Measurements from ENCODE around the gene SVBP.

The SVBP gene

DNA sequence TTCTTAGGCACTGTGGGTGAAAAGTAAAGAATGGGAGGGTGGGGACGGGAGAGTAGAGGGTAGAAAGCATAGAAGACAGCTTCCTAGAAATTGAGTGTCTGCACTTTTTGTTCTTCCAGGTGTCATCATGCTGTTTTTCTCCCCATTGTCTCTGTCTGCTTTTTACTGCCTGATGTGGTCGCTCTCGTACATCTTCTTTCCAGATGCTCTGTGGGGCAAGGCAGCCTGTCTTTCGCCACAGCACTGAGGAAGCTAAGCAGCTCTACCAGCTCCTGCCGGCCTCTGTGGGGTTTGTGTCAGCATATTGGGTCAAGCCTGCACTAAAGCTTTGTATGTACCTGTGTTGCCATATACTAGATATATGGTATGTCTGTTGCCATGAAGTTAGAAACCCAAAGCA is 19.2 kb downstream of the SVBP start:
- DNase-seq, result no peak

DNA sequence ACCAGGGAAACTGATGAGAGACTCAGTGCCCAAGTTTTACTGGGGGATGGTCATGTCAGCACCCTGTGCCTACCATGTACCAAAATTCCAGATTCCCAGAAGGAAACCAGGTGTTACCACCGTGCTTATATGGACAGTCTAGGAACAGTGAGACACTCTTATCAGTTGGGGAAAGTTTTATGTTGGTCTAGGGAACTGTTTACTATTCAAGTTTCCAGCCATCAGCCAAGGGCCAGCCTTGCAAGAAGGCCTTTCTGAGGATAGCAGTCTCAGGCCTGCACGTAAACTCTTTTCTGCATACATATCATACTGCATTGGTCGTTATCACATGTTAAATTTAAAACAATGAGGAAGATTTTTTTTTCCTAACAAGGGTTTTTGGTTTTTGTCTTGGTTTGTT is 19.8 kb downstream of the SVBP start:
- DNase-seq, result no peak

DNA sequence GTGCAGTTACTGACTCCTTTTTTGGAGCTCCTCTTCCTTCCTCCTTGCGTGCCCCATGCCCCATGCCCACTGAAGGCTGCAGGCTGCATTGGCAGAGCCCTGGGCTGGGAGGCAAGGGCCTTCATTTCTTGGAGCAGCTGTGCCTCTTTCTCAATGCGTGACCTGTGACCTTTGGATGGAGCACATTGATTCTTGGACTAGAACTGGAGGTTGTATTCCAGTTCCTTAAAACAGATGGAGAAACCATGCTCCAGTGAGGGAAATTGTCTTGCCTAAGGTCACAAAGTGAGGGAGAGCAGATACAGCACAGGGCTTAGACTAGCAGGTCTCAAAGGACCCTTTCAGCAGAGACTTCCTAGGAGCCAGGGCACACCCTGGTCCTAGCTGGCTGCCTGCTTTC is 23.4 kb downstream of the SVBP start:
- DNase-seq, result no peak

DNA sequence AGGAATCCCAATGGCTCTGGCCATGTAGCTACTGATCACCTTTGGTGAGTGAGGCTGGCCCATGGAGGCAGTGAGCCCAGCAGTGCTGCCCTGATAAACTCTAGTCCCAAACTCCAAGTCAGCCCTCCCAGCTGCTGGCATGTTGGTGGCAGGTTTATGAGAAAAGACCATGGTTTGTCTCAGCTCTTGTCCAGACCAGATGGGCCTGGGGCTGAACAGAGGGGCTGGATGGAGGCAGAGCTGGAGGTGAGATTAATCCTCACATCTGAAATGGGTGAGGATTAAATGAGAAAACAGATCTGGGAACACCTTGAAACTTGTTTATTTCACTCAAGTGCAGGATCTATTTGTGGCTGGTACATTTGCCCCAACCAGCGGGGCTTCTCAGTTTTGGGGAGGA is 29.2 kb downstream of the SVBP start:
- DNase-seq, result no peak

DNA sequence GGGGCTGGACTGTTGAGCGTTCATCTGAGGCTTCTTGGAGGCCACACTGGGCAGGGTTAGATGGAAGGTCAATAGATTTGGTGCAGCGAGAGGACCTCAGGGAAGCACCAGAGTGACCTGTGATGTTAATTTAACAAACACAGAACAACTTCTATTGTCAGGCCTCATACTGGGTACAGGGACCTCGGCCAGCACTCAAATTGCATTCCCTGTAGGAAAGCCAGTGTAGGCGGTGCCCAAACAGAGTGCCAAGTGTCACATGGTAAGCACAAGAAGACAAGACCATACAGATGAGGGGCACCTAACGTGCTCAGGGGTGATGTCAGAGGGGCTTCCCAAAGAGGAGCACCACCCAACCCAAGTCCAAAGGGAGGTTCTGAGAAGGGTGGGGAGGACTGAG is 31.1 kb downstream of the SVBP start:
- no peak for DNase-seq

DNA sequence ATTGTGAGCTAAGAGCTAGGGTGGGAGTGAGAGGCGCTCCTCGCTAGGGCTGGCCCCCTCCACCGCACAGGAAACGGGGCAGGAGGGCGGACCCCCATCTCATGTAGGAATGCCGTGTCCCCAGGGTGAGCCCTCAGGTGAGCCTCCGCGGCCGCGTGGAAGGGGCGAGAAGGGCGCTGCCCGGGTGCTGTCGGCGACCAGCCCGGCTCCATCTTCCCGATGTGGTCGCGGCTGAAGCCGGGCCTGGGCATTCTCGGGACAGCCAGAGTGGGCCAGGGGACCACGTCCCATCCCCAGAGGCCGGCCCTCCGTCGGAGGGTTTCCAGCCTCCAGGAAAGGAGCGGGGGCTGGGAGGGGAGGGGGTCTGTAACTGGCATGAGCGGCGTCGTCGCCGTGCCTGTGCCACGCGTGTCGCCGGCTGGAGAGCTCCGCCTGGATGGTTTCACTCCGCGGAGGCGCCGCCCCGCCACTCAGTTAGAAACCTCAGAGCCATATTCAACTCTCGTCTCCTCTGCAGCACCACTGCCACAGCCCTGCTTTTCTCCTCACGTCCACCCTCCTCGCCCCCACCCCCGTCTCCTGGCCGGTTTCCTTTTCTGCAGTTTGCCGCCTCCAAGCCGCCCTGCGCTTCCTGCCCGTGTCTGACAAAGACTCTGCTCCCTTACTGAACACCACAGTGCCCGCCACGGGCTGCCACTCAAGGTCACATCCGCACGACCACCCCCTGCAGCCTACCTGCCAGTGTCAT is 32.1 kb downstream of the SVBP start, which contains the start of gene TMEM269:
TSS of gene TMEM269 (plus strand) at position 46 of the 748 bp plus-strand sequence. CDS start 4,903 bp downstream, outside the sequence.
- no peak for DNase-seq

GRCh38 chr1:42784547-42784945 is 32.7 kb downstream of the SVBP start:
- no peak for DNase-seq

DNA sequence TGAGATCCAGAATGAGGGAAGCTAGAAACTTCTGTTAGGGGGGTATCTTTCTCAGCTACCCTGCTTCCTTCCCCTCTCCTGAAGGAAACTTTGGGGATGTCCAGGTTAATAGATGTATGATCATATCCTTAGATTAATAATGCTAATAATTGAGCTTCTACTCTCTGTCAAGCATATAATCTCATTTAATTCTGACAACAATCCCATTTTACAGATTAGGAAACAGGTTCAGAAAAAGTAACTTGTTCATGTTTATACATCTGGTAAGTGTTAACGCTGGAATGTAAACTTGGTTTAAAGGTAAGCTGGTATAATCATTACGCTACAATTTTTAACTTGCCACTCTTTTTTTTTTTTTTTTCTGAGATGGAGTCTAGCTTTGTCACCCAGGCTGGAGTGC is 34.1 kb downstream of the SVBP start:
- no peak for DNase-seq

DNA sequence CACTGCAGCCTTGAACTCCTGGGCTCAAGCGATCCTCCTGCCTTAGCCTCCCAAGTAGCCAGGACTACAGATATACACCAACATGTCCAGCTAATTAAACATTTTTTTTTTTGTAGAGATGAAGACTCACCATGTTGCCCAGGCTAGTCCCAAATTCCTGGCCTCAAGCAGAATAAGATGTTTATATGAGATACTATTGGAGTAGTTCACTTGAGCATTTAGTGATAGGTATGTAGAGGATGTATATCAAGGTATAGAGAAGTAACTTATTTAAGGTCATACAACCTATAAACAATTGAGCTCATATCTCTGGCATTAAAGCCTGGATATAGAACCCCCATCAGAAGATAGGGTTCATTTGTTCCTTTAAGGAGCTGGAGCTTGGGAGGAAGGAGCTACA is 37.0 kb downstream of the SVBP start:
- DNase-seq, result no peak

- DNase-seq, result no peak
Measured at GRCh38 chr1:42779725-42780124, 37.5 kb downstream of the SVBP start.

- DNase-seq, result no peak
Measured at GRCh38 chr1:42777852-42778251, 39.3 kb downstream of the SVBP start.

- DNase-seq, result no peak
Measured at GRCh38 chr1:42776502-42776901, 40.7 kb downstream of the SVBP start.

GRCh38 chr1:42774928-42775526 is 42.2 kb downstream of the SVBP start:
- DNase-seq, result no peak

DNA sequence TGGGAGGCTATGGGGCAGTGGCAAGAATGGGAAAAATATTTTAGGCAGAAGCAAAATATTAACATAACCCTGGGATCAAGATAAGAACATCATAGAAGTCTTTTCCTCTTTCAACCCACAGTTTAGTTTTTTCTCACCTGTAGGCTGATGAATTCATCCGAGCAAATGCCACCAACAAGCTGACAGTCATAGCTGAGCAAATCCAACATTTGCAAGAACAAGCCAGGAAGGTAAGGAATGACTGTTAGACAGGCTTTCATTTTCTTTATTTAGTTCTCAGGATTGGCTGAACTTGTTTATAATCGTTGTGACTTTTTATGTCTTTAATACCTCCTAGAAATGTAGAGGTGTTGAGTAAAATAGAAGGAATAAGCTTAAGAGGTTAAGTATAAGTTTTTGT is 43.8 kb downstream of the SVBP start:
- DNase-seq, result no peak

DNA sequence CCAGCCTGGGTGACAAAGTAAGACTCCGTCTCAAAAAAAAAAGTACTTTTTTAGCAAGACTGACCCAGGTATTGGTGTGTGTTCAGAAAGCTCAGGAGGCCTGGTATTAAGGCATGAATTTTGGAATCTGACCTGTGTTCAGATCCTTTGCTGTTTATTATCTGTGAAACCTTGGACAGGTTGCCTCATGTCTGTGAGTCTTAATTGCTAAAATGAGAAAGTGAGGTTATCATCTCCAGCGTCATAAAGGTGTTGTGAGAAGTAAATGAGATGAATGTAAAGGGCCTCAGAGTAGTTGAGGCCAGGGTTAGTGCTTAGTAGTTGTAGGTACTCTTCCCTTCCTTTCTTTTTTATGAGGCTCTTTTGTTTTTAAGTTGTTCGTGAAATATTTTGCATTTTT is 47.4 kb downstream of the SVBP start:
- no peak for DNase-seq

DNA sequence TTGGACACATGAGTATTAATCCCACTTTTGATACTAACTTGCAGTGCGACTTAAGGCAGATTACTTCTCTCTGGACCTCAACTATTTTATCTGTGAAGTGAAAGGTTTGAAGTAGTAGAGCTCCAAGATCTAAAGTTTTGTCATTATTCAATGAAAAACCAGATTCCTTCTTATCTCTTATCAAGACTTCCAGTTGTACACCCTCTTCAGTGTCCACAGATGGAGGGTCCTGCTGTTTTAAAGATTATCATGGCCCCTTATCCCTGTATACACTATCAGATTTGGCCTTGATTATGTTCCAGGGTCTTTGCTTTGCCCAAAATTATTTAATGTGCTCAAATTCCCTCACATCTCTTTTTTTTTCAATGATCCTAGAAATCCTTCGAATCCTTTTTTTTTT is 49.0 kb downstream of the SVBP start:
- DNase-seq, result no peak

- DNase-seq, result no peak
Measured at GRCh38 chr1:42767510-42768000, 49.6 kb downstream of the SVBP start.

GRCh38 chr1:42766741-42767509 is 50.3 kb downstream of the SVBP start, which contains the start of the genes C1orf50 and P3H1:
Gene C1orf50 (plus strand): TSS chr1:42767249. CDS start chr1:42767312, 63 bp downstream.
Gene P3H1 (minus strand): TSS chr1:42767028. CDS start chr1:42766971, 57 bp downstream.
- DNase-seq, result peak; percentile 99

DNA sequence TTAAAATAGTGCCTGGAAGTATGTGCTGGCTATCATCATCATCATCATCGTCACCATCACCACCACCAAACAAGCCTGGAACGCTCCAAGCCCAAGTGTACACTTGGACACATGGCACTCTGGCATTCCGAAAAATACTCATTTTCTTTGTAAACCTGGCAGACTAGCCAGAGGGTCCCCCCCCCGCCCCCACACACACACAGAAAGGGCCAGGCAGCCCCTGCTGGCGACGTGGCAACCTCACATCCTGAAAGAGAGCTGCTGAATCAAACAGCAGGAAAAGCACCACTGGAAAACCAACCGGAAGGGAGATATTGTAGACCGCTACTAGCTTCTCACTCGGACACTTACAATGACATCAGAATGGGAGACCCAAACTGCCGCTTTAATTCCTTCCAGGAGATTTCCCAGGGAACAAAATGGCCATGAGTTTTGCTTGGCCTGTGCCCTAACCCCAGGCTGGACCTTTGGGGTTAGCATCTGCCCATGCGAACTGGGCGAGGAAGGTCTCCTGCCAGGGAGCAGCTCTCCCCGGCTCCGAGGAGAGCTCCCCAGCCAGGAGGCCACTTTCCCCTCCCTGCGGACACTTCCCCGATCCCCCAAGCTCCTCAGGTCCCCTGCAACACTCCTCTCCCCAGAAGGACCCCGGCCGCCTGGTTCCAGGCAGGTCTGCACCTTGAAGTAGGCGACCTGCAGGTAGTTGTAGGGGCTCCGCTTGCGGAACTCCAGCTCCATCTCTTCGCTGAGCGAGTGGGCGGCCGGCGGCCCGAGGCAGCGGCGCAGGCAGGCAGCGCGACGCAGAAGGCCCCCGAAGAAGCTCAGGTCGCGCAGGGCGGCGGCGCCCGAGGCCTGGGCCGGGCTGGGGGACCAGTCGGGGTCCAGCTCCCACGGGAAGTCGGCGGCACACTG is 51.1 kb downstream of the SVBP start:
- peak; percentile 31 for DNase-seq

GRCh38 chr1:42765269-42765668 is 51.9 kb downstream of the SVBP start:
- DNase-seq, result no peak

- no peak for DNase-seq
Measured at GRCh38 chr1:42762269-42762668, 54.9 kb downstream of the SVBP start.

- DNase-seq, result no peak
Measured at GRCh38 chr1:42761567-42761966, 55.6 kb downstream of the SVBP start.

DNA sequence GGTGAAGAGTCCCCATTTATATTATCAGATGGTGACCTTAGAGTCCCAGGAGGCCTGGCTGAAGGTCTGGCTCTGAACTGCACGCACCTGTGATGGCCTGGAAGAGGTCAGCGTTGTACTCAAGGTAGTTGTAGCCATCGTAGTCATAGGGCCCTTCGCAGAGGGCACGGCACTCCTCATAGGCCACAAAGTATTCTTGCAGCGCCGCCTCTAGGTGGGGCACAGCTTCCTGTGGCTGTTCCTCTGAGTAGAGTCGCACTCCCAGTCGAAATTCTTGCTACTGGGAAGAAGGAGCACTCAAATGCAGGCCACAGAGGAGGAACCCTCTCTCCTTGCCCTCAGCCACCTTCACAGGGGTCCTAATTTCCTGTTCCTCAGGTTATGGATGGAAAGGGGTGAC is 58.1 kb downstream of the SVBP start:
- DNase-seq, result no peak

Measured in NK-92 treated with Interleukin-12 subunit alpha and Interleukin-12 subunit beta, amount 100 ng/mL, for 24 hours (cell line).